ENCODE measurements around the gene COL15A1. TPM values are rescaled to one million over a fixed set of nuclear protein-coding genes. Genes with fewer than 3 reads are reported as not detected.

The COL15A1 gene
- total and polyA plus RNA-seq, 2 of the 8 experiments (the other 6 are each of a cell fraction or from before 2014, with no cell fraction given): 0.12 to 0.15 TPM

- no peak for FAIRE-seq
- 79 to 100% methylated on average over 2 to 7 of the region's 7 CpGs for WGBS, 2 experiments (ENCODE audit: extremely low coverage in 1 of 2, insufficient coverage in 1 of 2, insufficient read length in 1 of 2, insufficient replicate concordance in 2 of 2, low coverage in 1 of 2, low lambda C conversion rate in 2 of 2, missing lambda C conversion rate in 1 of 2)
- H3K4me2 ChIP-seq (ENCODE audit: insufficient read depth in 1 of 2, low read depth in 2 of 2, low read length in 2 of 2): no peak overlapping the region
Measured at GRCh38 chr9:99037769-99038483, 94.2 kb downstream of the COL15A1 start.

More at GRCh38 chr9:99037769-99038483, 94.2 kb downstream of the COL15A1 start:
- Histone ChIP-seq H3K4me1 (replicated peaks in 1 of 4; ENCODE audit: control insufficient read depth in 3 of 4, insufficient read depth in 4 of 4, low read length in 3 of 4) (no peaks in the 10 kb centered on the region), H2BK5ac (ENCODE audit: low read depth, low read length) (no peak overlapping the region), H3K18ac (ENCODE audit: extremely low read depth, low read length) (no peak overlapping the region), H3K56ac (replicated peaks; ENCODE audit: insufficient read length, low read depth, low read length) (no peak overlapping the region), H4K8ac (ENCODE audit: extremely low read depth, insufficient read depth, low read length) (no peak overlapping the region), H3K27me3 (replicated peaks in 1 of 4; ENCODE audit: control insufficient read depth in 3 of 4, extremely low read depth in 1 of 4, insufficient read depth in 3 of 4, low read length in 3 of 4) (no peaks in the 10 kb centered on the region), H2AFZ (ENCODE audit: low read length) (no peak overlapping the region), H3K27ac (ENCODE audit: low read depth, low read length) (no peak overlapping the region), H3K4me3 (ENCODE audit: extremely low read depth in 1 of 4, insufficient read depth in 2 of 4, low read depth in 3 of 4, low read length in 4 of 4) (no peak overlapping the region), H3K9me3 (ENCODE audit: insufficient read depth in 2 of 2, low read depth in 1 of 2, low read length in 1 of 2) (no peaks in the 10 kb centered on the region), H3K36me3 (ENCODE audit: control insufficient read depth in 2 of 4, insufficient read depth in 4 of 4, low read length in 3 of 4) (no peaks in the 10 kb centered on the region), H2BK12ac (ENCODE audit: low read depth, low read length) (no peak overlapping the region), H2BK120ac (replicated peaks; ENCODE audit: low read depth, low read length) (no peak overlapping the region), H3K23me2 (ENCODE audit: low read depth, low read length) (no peaks in the 10 kb centered on the region), H3K79me2 (ENCODE audit: control insufficient read depth in 1 of 2, insufficient read depth in 2 of 2, low read length in 2 of 2) (no peaks in the 10 kb centered on the region), H2AK5ac (ENCODE audit: low read depth, low read length) (no peak overlapping the region), H2BK15ac (ENCODE audit: low read length) (no peak overlapping the region), H3K4ac (replicated peaks; ENCODE audit: insufficient read length, low read depth, low read length) (no peak overlapping the region), H3K23ac (ENCODE audit: insufficient read length) (no peak overlapping the region), H3K14ac (ENCODE audit: insufficient read length) (no peak overlapping the region), H3K9ac (replicated peaks in 1 of 4; ENCODE audit: extremely low read depth in 1 of 4, low read depth in 3 of 4, low read length in 3 of 4) (no peak overlapping the region), H4K5ac (ENCODE audit: insufficient read length, low read depth, low read length) (no peak overlapping the region), H3K79me1 (ENCODE audit: low read depth, low read length) (no peaks in the 10 kb centered on the region), H4K91ac (replicated peaks; ENCODE audit: insufficient read length, low read length) (no peak overlapping the region), H4K20me1 (replicated peaks in 1 of 2; ENCODE audit: control insufficient read depth in 1 of 2, insufficient read depth in 2 of 2, low read length in 2 of 2) (no peaks in the 10 kb centered on the region), H2BK20ac (ENCODE audit: low read length) (no peak overlapping the region)
- ChIA-PET POLR2A (ENCODE audit: partially characterized antibody) (no interaction called here), CTCF (ENCODE audit: partially characterized antibody) (interaction anchor here (0.6 to 3.9 kb wide), 6 partner anchors 11 to 66 kb away, joined by 3 to 13 read pairs (median 4); no protein-coding TSS in a partner anchor)
- TF ChIP-seq POU5F1 (IDR thresholded peaks at IDR 0.05; ENCODE audit: low read depth, low read length) (no peak), KDM5A (IDR thresholded peaks at IDR 0.05; ENCODE audit: low read length) (no peak), TEAD4 (IDR thresholded peaks at IDR 0.05; ENCODE audit: low read depth, low read length) (no peak), RNF2 (IDR thresholded peaks at IDR 0.05; ENCODE audit: borderline replicate concordance, low read depth, low read length, missing control alignments, poor library complexity, severe bottlenecking) (no peak), RAD21 (IDR thresholded peaks at IDR 0.05 in 1 of 2, conservative IDR thresholded peaks at IDR 0.05 in 1 of 2; ENCODE audit: low read depth in 2 of 2, low read length in 2 of 2) (no peak), TAF1 (IDR thresholded peaks at IDR 0.05; ENCODE audit: low read depth, low read length) (no peak), RBBP5 (IDR thresholded peaks at IDR 0.05; ENCODE audit: borderline replicate concordance, low read depth, low read length) (no peak)
- DNase-seq (ENCODE audit: low read depth in 1 of 2, low spot score in 2 of 2): no peak

Data from H1 (cell line).